NCI-H2029 (cell line): ENCODE data around the gene MTCH1.

ENCODE experiments used
- DNase-seq: peaks from one replicate; lab custom pipeline; 2025; lab: John Stamatoyannopoulos, UW

The MTCH1 gene

DNA sequence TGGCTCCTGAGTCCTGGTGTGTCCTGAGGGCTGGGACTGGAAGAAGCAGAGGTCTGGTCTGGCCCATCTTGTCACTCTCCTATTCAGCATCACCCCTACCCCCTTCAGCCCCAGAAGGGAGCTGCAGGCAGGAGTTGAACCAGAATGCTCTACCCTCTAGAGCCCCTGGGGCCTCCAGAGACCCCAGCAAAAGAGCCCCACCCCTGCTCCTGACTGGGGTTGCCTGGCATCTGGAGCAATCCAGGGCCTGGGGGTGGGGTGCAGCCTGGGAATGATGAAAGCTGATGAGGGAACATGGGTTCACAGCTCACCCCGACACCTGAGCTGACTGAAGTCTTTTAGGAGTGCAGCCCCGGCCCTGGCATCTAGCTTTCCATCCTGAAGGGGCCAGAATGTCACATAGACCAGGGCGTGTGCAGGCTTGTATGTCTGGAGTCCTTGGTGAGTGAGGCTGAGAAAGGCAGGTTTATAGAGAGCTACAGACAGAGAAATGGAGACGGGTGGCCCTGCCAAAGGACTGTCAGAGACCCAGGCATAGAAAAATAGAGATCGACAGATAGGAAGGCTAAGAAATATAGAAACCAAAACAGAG is 31.7 kb upstream of the MTCH1 start:
- no peak for DNase-seq

DNA sequence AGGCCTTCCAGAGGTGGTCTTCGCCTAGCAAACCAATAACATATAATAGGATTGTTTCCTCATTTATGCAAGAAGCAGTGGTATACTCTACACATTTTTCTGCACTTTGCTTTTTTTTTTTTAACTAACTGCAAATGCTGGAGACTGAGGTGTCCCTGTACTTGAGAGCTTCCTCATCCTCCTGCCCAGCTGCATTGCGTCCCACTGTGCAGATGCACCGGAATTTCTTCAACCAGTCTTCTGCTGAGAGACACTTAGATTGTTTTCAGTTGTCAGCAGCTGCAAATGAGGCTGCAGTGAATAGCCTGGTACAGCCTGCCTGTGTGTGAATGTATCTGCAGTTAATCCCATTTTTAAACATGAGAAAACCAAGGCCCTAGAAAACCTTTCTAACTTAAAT is 31.0 kb upstream of the MTCH1 start:
- no peak for DNase-seq

DNA sequence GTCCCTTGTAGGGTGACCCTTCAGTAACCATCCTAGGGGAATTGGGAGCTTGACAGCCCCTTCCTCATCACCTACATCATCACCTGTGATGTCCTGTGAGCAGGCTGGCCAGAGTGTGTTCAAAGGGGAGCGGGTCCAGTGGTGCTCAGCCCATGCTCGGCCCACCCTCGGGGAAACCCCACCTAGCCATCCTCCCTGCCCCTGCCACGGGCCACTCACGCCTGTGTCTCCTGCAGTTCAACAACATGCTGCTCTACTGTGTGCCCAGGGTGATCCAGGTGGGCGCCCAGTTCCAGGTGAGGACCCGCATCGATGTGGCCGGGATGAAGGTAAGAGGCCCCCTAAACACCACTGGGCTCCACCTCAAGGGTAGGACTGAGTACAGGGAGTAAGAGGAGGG is 29.5 kb upstream of the MTCH1 start:
- no peak for DNase-seq

- DNase-seq: no peak
Measured at GRCh38 chr6:37014667-37015066, 28.7 kb upstream of the MTCH1 start.

DNA sequence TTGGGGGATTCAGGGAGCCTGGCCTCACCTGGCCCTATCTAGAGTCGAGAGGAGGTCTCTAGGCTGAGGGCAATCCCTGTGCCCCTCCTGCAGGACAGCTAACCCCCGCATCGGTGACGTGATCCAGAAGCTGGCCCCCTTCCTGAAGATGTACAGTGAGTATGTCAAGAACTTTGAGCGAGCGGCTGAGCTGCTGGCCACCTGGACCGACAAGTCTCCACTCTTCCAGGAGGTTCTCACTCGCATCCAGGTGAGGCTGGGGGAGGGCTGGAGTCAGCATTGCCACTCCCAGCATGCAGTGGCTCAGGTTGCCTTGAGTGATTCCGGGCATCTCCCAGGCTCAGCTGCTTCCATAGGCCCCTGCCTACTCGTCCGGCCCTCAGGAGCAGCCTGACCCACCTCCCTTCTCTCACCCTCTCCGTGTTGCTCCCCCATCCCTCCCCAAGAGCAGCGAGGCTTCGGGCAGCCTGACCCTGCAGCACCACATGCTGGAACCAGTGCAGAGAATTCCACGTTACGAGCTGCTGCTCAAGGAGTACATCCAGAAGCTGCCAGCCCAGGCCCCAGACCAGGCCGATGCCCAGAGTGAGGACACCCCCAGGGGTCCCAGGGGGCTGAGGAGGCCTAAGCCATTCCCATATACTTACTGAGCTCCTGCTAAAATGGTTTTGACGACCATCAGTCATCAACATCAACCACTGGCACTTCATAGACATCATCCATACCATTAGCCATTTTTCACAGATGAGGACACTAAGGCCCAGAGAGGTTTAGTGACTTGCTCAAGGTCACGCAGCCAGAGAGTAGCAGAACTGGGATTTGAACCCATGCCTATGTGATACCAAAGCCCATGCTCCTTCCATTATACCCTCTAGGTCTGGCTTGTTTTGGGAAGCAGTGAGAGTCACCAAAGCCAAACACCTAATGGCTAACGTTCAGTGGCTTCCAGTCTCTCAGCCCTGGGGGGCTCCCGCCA is 27.8 kb upstream of the MTCH1 start:
- DNase-seq: no peak

GRCh38 chr6:37011656-37012378 is 25.8 kb upstream of the MTCH1 start:
- no peak for DNase-seq

- DNase-seq: no peak
Measured at GRCh38 chr6:37010402-37010892, 24.5 kb upstream of the MTCH1 start.

DNA sequence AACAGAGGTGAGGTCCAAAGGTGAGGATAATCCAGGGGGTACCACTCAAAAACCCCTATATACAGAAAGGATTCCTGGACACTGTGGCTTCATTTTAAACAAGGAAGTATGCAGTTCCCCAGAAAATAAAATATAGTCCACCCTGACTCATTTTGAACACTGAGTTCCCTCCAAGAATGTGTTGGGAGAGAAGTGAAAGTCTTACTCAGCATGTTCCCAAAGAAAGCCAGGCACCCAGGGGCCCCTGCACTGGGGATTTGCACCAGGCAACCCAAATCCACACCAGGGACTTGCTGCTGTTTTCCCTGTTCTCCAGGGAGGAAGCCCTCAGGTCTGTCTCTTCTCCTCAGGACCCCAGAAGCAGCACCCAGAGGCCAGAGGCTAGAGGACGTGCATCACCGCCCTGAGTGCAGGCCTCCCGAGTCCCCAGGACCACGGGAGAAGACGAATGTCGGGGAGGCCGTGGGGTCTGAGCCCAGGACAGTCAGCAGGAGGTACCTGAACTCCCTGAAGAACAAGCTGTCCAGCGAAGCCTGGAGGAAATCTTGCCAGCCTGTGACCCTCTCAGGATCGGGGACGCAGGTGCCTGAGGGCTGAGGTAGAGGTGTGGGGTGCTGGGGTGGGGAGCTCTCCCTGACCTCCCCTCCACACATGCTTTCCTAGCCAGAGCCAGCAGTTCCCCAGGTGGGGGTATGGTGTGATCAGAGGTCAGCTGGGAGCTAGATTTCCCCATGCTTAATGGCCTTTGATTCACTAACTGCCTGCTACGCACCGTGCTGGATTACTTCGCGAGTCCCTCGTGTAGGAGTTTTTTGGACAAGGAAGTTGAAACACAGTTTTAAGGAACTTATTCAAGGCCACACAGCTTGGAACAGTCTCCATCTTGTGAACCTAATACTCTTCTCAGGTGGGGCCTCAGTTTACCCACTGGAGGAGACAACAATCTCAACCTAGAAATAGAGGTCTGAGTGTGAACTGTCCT is 22.8 kb upstream of the MTCH1 start:
- DNase-seq: no peak

DNA sequence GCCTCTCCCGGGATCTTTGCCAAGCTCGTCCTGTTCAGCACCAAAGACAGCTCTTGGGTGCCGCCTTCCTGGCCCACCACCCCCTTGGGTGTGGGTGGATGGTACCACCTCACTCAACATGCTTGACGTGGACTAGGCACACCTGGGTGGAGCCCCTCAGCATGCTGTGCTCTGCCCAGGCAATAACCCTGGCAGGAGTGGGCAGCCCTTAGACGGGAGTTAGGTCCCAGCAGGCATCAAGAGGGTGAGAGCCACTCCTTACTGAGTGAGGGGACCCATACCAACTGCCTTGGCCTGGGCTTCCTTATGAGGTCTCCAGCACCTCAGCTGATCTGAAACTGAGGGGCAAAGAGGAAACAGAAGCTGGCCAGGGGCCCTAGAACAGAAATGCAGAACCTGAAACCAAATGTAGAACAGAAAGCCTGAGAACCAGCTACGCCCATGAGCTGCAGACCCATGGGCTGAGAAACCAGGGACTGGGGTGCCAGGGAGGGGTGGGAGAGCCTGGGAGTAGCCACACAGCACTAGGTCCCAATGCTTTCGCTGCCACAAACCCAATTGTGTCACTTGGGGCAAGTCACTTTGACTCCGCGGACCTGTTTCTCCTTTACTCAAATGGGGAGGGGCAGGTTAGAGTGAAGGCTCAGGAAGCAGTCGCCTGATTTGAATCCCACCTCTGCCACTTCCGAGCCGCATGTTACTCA is 21.5 kb upstream of the MTCH1 start:
- DNase-seq: no peak

GRCh38 chr6:37006793-37007339 is 20.9 kb upstream of the MTCH1 start:
- no peak for DNase-seq

- DNase-seq: no peak
Measured at GRCh38 chr6:37005827-37006567, 20.0 kb upstream of the MTCH1 start.

DNA sequence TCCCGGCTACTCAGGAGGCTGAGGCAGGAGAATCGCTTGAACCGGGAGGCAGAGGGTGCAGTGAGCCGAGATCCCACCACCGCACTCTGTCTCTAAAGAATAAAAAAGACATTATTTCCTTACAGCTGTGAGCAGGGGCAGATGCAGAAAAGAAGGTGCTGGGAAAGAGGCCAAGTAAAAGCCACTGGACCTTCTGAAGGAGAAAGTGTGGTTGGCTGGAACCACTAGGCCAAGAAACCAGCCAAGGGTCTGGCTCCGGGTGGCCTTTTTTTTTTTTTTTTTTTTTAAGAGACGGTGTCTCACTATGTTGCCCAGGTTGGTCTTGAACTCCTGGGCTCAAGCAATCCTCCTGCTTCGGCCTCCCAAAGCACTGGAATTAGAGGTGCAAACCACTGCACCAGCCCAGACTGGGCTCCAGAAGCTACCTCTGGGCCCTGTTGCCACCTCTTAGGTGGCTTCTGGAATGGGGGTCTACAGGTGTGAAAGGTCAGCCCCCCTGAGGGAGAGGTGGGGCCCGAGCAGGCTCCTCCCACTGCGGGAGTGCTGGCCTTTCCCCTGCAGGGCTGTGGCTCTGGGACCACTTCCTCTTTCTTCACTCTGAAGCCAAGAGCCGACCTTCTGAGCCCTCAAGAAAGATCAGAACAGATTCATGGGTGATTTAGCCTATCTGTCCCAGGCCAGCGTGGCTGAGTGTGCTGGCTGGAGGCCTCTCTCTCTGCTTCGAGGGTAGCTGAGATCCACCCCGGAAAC is 19.2 kb upstream of the MTCH1 start, which contains the start of gene FGD2:
TSS of gene FGD2 (plus strand) at position 595 of the 750 bp plus-strand sequence. CDS start 163 bp downstream, outside the sequence.
- DNase-seq: no peak

GRCh38 chr6:37004044-37004980 is 18.3 kb upstream of the MTCH1 start:
- no peak for DNase-seq

GRCh38 chr6:36999751-37000125 is 13.7 kb upstream of the MTCH1 start:
- no peak for DNase-seq

DNA sequence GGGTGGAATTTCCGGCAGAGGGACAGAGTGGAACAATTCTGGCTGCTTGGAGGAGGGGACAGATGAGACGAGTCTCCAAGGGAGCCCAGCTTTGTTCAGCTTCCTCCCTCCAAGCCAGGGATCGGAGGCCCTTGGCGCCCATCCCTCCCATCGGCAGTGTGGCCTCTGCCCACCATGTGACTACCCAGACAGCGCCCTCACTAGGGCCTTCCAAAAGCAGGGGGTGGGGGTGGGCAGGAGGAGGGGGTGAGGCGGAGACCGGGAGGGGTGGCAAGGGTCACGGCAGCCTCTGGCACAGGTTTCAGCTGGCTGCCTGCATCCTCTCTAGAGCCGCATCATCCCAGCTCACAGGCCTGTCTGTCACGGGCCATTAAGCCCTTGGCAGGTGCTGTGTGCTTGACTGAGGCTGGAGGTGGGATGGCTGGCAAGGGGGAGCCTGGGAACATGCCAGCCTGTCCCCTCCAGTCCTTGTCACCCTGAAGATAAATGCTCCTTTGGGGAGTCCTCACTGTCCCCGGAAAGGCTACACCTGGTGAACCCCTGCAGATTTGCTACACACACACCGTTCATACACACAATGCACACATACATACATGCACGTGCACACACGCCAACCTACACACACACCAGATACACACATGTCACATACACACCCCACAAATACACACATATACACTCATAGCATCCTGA is 13.2 kb upstream of the MTCH1 start:
- DNase-seq: peak; percentile 85

- no peak for DNase-seq
Measured at GRCh38 chr6:36998723-36999038, 12.7 kb upstream of the MTCH1 start.
